HepG2 (cell line): ENCODE results near the gene TEF. TPM values are rescaled to one million over a fixed set of nuclear protein-coding genes. Genes with fewer than 3 reads are reported as not detected.
A peak's percentile ranks its signal among the peaks of the same experiment; 100 is the strongest.

Source experiments
- CBFB ChIP-seq: sonication (generic); formaldehyde crosslinking; IDR thresholded peaks from 2 replicates; pipeline ENCODE4 v1.4.0; 2020; ENCODE audit warnings: missing genetic modification reagents
- DDIT3 ChIP-seq: sonication (generic); formaldehyde crosslinking; IDR thresholded peaks from 2 replicates; pipeline ENCODE4 v1.4.0; 2020; ENCODE audit warnings: mild to moderate bottlenecking, missing genetic modification reagents
- FOXK1 ChIP-seq: sonication (generic); formaldehyde crosslinking; IDR thresholded peaks from 2 replicates; pipeline ENCODE4 v1.4.0; 2020; ENCODE audit warnings: low read depth, missing genetic modification reagents, borderline replicate concordance
- GATAD2A ChIP-seq: IDR thresholded peaks from 2 replicates; pipeline ENCODE4 v1.6.1; 2016
- GMEB1 ChIP-seq: sonication (generic); formaldehyde crosslinking; IDR thresholded peaks from 2 replicates; pipeline ENCODE4 v1.5.1; 2020; ENCODE audit warnings: missing genetic modification reagents, mild to moderate bottlenecking, borderline replicate concordance
- ZFP41 ChIP-seq: sonication (generic); formaldehyde crosslinking; IDR thresholded peaks from 2 replicates; pipeline ENCODE4 v1.4.0; 2020; ENCODE audit warnings: mild to moderate bottlenecking, missing genetic modification reagents, borderline replicate concordance
- ZFX ChIP-seq: sonication (generic); formaldehyde crosslinking; IDR thresholded peaks from 2 replicates; pipeline ENCODE4 v1.4.0; 2020; ENCODE audit warnings: mild to moderate bottlenecking, low read depth, missing genetic modification reagents, moderate library complexity
- ZNF260 ChIP-seq: sonication (generic); formaldehyde crosslinking; IDR thresholded peaks from 2 replicates; pipeline ENCODE4 v1.4.0; 2020; ENCODE audit warnings: missing genetic modification reagents, low read depth, mild to moderate bottlenecking, borderline replicate concordance
- ZNF556 ChIP-seq: sonication (generic); formaldehyde crosslinking; IDR thresholded peaks from 2 replicates; pipeline ENCODE4 v1.4.0; 2020; ENCODE audit warnings: mild to moderate bottlenecking, missing genetic modification reagents, borderline replicate concordance
- ZNF576 ChIP-seq: sonication (generic); formaldehyde crosslinking; IDR thresholded peaks from 2 replicates; pipeline ENCODE4 v1.4.0; 2020; ENCODE audit warnings: mild to moderate bottlenecking, missing genetic modification reagents
- ZNF580 ChIP-seq: IDR thresholded peaks from 2 replicates; pipeline ENCODE4 v1.6.1; 2016; ENCODE audit warnings: low read depth, borderline replicate concordance
- ZNF646 ChIP-seq: sonication (generic); formaldehyde crosslinking; IDR thresholded peaks from 2 replicates; pipeline ENCODE4 v1.9.0; 2021; ENCODE audit warnings: mild to moderate bottlenecking, missing genetic modification reagents
- ZNF660 ChIP-seq: sonication (generic); formaldehyde crosslinking; IDR thresholded peaks from 2 replicates; pipeline ENCODE4 v1.5.1; 2020; ENCODE audit warnings: mild to moderate bottlenecking, low read depth, missing genetic modification reagents, borderline replicate concordance
- polyA plus RNA-seq, 8 experiments: library from polyadenylated mRNA; depleted of rRNA in 3 of 8; stranded (reverse) in 7 of 8; unstranded in 1 of 8; fragments of >200 nt; fragmentation: Illumina TruSeq in 4 of 8; extraction: Trizol in 4 of 8; gene quantifications; 2 replicates each; pipeline versions ENCODE4 v1.2.1 to v1.2.3, GENCODE V29; 2011 to 2016; ENCODE audit warnings: low read depth in 4 of 8, missing spikeins in 1 of 8, mixed read lengths in 1 of 8; ENCODE audit not compliant: insufficient read depth in 1 of 8
- total RNA-seq, 5 experiments: library from RNA; depleted of rRNA; stranded (reverse); fragments of >200 nt; fragmentation: Illumina TruSeq; extraction: Trizol; gene quantifications; 2 replicates each; pipeline ENCODE4 v1.2.3, GENCODE V29; 2016; ENCODE audit warnings: low read depth in 1 of 5

The TEF gene
- total and polyA plus RNA-seq, 2 of the 13 experiments (the other 11 are each of a cell fraction or from before 2014, with no cell fraction given): 7.6 to 11.2 TPM

GRCh38 chr22:41446639-41447434, 65.1 kb downstream of the TEF start, which contains the start of gene TOB2 (continued):
- TF ChIP-seq ZNF580 (CRISPR knock-in tag) (peak; percentile 99), ZNF260 (CRISPR knock-in tag) (no peak), ZNF576 (no peak), ZNF646 (CRISPR knock-in tag) (no peak), GATAD2A (CRISPR knock-in tag) (peak; percentile 78), ZNF556 (CRISPR knock-in tag) (peak; percentile 97), ZFX (peak; percentile 89), GMEB1 (CRISPR knock-in tag) (peak; percentile 87), CBFB (CRISPR knock-in tag) (peak; percentile 80), ZNF660 (CRISPR knock-in tag) (0 out of 2 replicates have a peak, but pooled peaks have one; percentile 38), FOXK1 (CRISPR knock-in tag) (peak; percentile 89; the same call in 1 of the 2 replicates), DDIT3 (CRISPR knock-in tag) (no peak), ZFP41 (CRISPR knock-in tag) (peak; percentile 53; the same call in 1 of the 2 replicates)
